ENCODE results near the gene ACYP2.

ACYP2 gene

DNA sequence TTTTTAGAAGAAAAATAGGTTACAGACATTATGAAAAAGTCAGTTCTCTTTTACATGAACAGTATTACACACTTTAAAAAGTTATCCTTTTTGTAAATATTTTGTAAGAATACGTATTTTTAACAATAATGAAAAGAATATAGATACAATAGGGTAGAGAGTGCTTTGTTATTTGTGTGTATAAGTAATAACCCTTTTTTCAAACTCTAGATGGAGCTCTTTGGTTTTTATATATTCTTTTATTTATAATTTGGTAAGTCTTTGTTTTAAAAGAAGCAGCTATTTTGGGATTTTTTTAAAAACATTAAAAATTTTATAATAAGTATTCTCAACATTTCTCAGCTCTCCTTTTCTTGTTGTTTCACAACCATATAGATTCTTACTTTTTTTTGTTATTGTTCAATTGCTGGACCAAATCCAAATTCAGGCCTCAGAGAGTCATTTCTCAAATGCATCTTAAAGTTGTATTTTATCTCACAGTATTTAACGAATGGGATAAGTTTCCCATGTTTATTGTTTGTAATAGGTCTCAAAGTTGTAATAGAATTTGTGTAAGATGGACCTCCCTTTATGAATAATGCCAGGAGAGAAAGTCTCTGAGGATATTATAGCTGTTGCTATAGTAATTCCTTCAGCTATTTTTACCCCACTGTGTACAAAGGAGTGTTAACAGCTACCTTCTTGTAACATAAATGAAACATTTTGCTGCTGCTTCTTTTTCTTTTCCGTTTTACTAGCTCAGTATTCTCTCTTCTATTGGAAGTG is 46.4 kb downstream of the ACYP2 start:
- no peak for DNase-seq (ENCODE audit: low read depth)
- no peak overlapping the region for H3K4me3 ChIP-seq (ENCODE audit: low read depth, low read length)
- no peak for TF ChIP-seq CTCF (IDR thresholded peaks at IDR 0.05; ENCODE audit: control insufficient read depth, extremely low read depth, insufficient read depth)

- TF ChIP-seq CTCF (IDR thresholded peaks at IDR 0.05; ENCODE audit: control insufficient read depth, extremely low read depth, insufficient read depth), result no peak
Observed at GRCh38 chr2:54164106-54164505, 48.7 kb downstream of the ACYP2 start.

DNA sequence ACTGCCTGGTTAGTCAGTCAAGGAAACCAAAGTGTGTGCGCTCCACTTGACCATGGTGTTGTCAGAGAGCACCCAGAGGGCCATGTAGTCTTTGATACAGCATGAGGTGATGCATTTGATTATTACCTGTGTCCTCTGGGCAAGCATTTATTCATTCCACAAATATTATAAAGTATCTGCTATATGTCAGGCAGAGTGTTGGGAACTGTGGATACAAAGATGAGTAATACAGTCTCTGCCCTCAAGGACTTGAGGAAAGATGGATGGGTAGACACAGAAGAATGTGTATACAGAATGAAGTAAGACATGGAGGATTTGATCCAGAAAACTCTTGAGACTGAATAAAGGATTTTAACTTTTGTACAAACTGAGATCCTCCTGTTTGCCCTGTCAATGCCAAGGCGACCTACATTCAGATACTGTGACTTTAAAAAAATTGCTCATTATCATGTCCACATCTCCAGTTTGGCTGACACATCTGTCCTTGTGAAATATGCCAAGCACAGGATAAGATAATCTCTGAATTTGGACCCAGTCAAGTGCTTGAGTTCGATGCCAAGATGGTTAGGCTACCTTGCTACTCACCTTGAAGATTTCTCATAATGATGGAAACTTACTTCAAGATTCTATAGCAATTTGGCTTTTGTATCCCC is 50.8 kb downstream of the ACYP2 start:
- no peak for TF ChIP-seq CTCF (IDR thresholded peaks at IDR 0.05; ENCODE audit: control insufficient read depth, extremely low read depth, insufficient read depth)
- no peak overlapping the region for H3K4me3 ChIP-seq (ENCODE audit: low read depth, low read length)
- DNase-seq (ENCODE audit: low read depth), result no peak

More at GRCh38 chr2:54164106-54164505, 48.7 kb downstream of the ACYP2 start:
- no peak overlapping the region for H3K4me3 ChIP-seq (ENCODE audit: low read depth, low read length)
- no peak for DNase-seq (ENCODE audit: low read depth)

GRCh38 chr2:54176577-54176976 is 61.2 kb downstream of the ACYP2 start:
- DNase-seq (ENCODE audit: low read depth), result no peak
- peak; percentile 28; the same call in 1 of the 2 replicates for TF ChIP-seq CTCF (IDR thresholded peaks at IDR 0.05; ENCODE audit: control insufficient read depth, extremely low read depth, insufficient read depth)
- H3K4me3 ChIP-seq (ENCODE audit: low read depth, low read length), result no peak overlapping the region

DNA sequence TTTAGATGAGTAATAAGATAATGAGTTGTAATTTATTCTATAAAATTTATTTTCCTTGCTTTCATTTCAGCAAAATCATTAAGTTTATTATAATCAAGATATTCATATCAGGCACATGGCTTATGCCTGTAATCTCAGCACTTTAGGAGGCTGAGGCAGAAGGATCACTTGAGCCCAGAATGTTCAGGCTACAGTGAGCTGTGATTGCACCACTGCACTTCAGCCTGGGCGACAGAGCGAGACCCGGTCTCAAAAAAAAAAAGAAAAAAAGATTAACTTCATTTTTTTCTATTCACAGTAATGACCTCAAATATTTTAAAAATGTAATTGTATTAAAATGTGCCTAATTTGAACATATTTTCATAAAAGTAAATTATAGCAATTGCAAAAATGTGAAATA is 67.9 kb downstream of the ACYP2 start:
- DNase-seq (ENCODE audit: low read depth), result no peak
- TF ChIP-seq CTCF (IDR thresholded peaks at IDR 0.05; ENCODE audit: control insufficient read depth, extremely low read depth, insufficient read depth), result no peak

GRCh38 chr2:54183972-54184371 is 68.6 kb downstream of the ACYP2 start:
- no peak for DNase-seq (ENCODE audit: low read depth)
- H3K4me3 ChIP-seq (ENCODE audit: low read depth, low read length), result no peak overlapping the region
- no peak for TF ChIP-seq CTCF (IDR thresholded peaks at IDR 0.05; ENCODE audit: control insufficient read depth, extremely low read depth, insufficient read depth)

More for the DNA sequence above, 67.9 kb downstream of the ACYP2 start:
- no peak overlapping the region for H3K4me3 ChIP-seq (ENCODE audit: low read depth, low read length)

Data from LNCaP clone FGC (cell line).